Kidney epithelial cell (primary cell): ENCODE measurements around the gene ATXN2. TPM values are rescaled to one million over a fixed set of nuclear protein-coding genes. Genes with fewer than 3 reads are reported as not detected.

Experiments used
- DNase-seq: peaks from one replicate; pipeline ENCODE4 v3.0.0-alpha.2; 2010; ENCODE audit warnings: low read depth
- H3K27me3 ChIP-seq: 2 replicates; pipeline ENCODE4 v1.6.0; 2011; ENCODE audit warnings: low read length; ENCODE audit not compliant: control insufficient read depth, insufficient read depth
- H3K36me3 ChIP-seq: 2 replicates; pipeline ENCODE4 v1.5.1; 2011; ENCODE audit warnings: low read length; ENCODE audit not compliant: control insufficient read depth, insufficient read depth
- H3K4me3 ChIP-seq: 2 replicates; pipeline ENCODE4 v1.5.1; 2011; ENCODE audit warnings: low read depth, mild to moderate bottlenecking, control low read depth, low read length
- CTCF ChIP-seq: IDR thresholded peaks from 2 replicates; pipeline ENCODE4 v1.5.1; 2011; ENCODE audit warnings: mild to moderate bottlenecking, moderate library complexity, low read length, control low read depth, inconsistent platforms; ENCODE audit not compliant: insufficient read depth, poor library complexity, severe bottlenecking
- total RNA-seq: library from RNA; depleted of rRNA; stranded (reverse); fragments of >200 nt; gene quantifications from 2 replicates; pipeline ENCODE4 v1.2.3, GENCODE V29; 2015

ATXN2 gene
- total RNA-seq, 1 donor from 2014 or later, result 26.3 TPM

DNA sequence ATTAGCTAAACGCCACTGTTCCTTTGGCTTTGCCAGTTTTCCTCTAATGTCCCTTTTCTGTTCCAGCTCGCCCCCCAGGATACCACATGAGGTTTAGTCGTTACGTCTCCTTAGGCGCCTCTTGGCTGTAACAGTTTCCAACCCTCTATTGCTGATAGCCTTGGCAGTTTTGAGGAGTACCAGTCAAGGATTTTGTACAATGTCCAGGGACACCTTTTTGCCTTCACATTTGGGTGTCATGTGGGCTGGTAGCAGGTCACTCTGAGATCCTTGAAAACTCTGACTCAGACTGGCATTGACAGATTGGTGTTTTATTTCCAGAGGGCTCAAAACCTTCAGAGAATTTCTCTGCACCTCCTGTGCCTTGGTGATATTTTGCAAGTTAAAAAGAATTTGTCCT, 179.3 kb downstream of the ATXN2 start:
- Histone ChIP-seq H3K36me3 (no peaks in the 10 kb centered on the region), H3K4me3 (no peak overlapping the region)
- no peak for TF ChIP-seq CTCF

DNA sequence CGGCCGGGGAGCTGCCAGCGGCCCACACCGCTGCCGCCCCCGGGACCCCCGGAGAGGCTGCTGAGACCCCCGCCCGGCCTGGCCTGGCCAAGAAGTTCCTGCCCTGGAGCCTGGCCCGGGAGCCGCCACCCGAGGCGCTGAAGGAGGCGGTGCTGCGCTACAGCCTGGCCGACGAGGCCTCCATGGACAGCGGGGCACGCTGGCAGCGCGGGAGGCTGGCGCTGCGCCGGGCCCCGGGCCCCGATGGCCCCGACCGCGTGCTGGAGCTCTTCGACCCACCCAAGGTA, 180.6 kb downstream of the ATXN2 start:
- DNase-seq, result no peak
- Histone ChIP-seq H3K4me3 (no peak overlapping the region), H3K27me3 (no peaks in the 10 kb centered on the region), H3K36me3 (no peaks in the 10 kb centered on the region)
- TF ChIP-seq CTCF, result no peak

More for the DNA sequence above, 179.3 kb downstream of the ATXN2 start:
- no peak for DNase-seq
- H3K27me3 ChIP-seq, result no peaks in the 10 kb centered on the region

- H3K27me3 ChIP-seq, result no peaks in the 10 kb centered on the region
- no peaks in the 10 kb centered on the region for H3K36me3 ChIP-seq
- H3K4me3 ChIP-seq, result no peak overlapping the region
- no peak for TF ChIP-seq CTCF
- no peak for DNase-seq
These were observed 181.1 kb downstream of the ATXN2 start for GRCh38 chr12:111417784-111418593.

- Histone ChIP-seq H3K27me3 (no peaks in the 10 kb centered on the region), H3K36me3 (no peaks in the 10 kb centered on the region), H3K4me3 (no peak overlapping the region)
- no peak for DNase-seq
- TF ChIP-seq CTCF, result no peak
These were observed 181.8 kb downstream of the ATXN2 start for GRCh38 chr12:111417290-111417689.

DNA sequence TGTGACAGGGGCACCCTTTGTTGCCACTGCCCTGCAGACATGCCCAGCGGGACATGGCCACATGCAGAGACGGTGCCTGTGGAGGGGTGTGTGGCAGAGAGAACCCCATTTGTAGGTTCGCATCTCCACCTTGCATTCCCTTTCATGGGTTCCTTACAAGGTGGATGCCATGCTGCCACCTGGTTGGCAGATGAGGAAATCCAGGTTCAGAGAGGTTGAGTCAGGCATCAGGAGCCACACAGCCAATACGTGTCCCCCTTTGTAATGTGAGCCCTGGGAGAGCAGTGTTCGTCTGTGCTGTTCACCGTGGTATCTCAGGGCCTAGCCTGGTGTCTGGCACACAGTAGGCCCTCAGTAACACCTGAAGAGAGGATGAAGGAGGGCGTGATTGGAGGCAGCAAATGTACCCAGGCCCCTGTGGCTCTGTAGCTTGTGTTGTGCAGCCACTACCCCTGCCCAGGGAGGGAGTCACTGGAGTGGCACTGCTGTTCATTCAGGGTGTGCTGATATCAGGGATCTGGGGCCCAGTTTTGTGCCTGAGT, 184.3 kb downstream of the ATXN2 start:
- no peak for TF ChIP-seq CTCF

More for the DNA sequence above, 184.3 kb downstream of the ATXN2 start:
- no peak for DNase-seq
- no peak overlapping the region for H3K4me3 ChIP-seq
- no peaks in the 10 kb centered on the region for H3K27me3 ChIP-seq
- no peaks in the 10 kb centered on the region for H3K36me3 ChIP-seq
